Adrenal gland (tissue), 12 donors: ENCODE results near the gene PDZD7. TPM values are rescaled to one million over a fixed set of nuclear protein-coding genes. Genes with fewer than 3 reads are reported as not detected.

ENCODE experiments used
- DNase-seq, 7 donors: peaks; one replicate each; pipeline ENCODE4 v3.0.0-alpha.2; 2019 to 2020
- H3K27ac ChIP-seq, 5 donors: fragments of 200-600 bp; sonication (generic) in 4 of 5; 1 replicate in 3 of 5; 2 replicates in 2 of 5; pipeline versions ENCODE4 v1.5.1 to v1.8.0; 2016 to 2020; ENCODE audit warnings: mild to moderate bottlenecking in 1 of 5
- H3K27me3 ChIP-seq: fragments of 200-600 bp; 2 replicates; pipeline ENCODE4 v1.8.0; 2021
- H3K36me3 ChIP-seq, 2 donors: fragments of 200-600 bp; replicated peaks in 1 of 2; 1 replicate in 1 of 2; 2 replicates in 1 of 2; pipeline versions ENCODE4 v1.5.1 to v1.8.0; 2018 to 2022
- H3K4me1 ChIP-seq, 2 donors: fragments of 200-600 bp; replicated peaks in 1 of 2; 1 replicate in 1 of 2; 2 replicates in 1 of 2; pipeline versions ENCODE4 v1.5.1 to v1.8.0; 2018 to 2021
- H3K4me3 ChIP-seq, 4 donors: fragments of 200-600 bp; sonication (generic) in 3 of 4; one replicate each; pipeline ENCODE4 v1.5.1; 2016 to 2018
- H3K9me3 ChIP-seq, 3 donors: fragments of 200-600 bp; sonication (generic) in 1 of 3; replicated peaks in 1 of 3; 1 replicate in 2 of 3; 2 replicates in 1 of 3; pipeline versions ENCODE4 v1.5.1 to v1.8.0; 2016 to 2021
- POLR2A ChIP-seq, 2 donors: fragments of 450-650 bp; IDR thresholded peaks; one replicate each; pipeline ENCODE4 v1.6.1; 2017; ENCODE audit warnings: antibody characterized with exemption in 2 of 2, mild to moderate bottlenecking in 2 of 2, moderate library complexity in 1 of 2
- WGBS, 4 donors: extraction: QIAGEN DNeasy Blood & Tissue Kit in 2 of 4; methylation state at CpG; one replicate each; pipeline versions ENCODE4 v1.1.5 to v1.1.7; 2013 to 2017; 5-methylcytosine and 5-hydroxymethylcytosine counted together
- intact Hi-C, 2 donors: fragments of 100-400 bp; cut with DNase I; formaldehyde crosslinking; loops; one replicate each; pipeline versions ENCODE4 v1.14.1 to v1.15.0; 2022 to 2023
- polyA plus RNA-seq, 3 donors: library from polyadenylated mRNA; stranded (reverse); fragments of 200-250 nt in 2 of 3; fragments of 350-450 nt in 1 of 3; fragmentation: Illumina TruSeq in 1 of 3; extraction: RNeasy Lipid Tissue Mini Kit (QIAGEN cat#74804) in 1 of 3; gene quantifications; one replicate each; pipeline ENCODE4 v1.2.3, GENCODE V29; 2013 to 2014
- total RNA-seq, 9 donors: library from RNA; depleted of rRNA in 4 of 9; stranded (reverse); fragments of >200 nt in 4 of 9; fragments of 120-200 nt in 1 of 9; fragmentation: NEBNext Ultra II Directional in 1 of 9; extraction: Animal tissue kit (Norgen Biotek cat#: 25700) in 1 of 9; gene quantifications; one replicate each; pipeline versions ENCODE4 v1.1.0 to v1.2.4, GENCODE V29; 2013 to 2023
- TF ChIP-seq, protein P1 (sequence below), 6 experiments: fragments of 450-650 bp in 4 of 6; fragments of 200-600 bp in 2 of 6; sonication (generic) in 1 of 6; IDR thresholded peaks; 1 replicate in 5 of 6; 2 replicates in 1 of 6; pipeline versions ENCODE4 v1.5.1 to v1.8.0; 2016 to 2021; ENCODE audit warnings: antibody characterized with exemption in 6 of 6, mild to moderate bottlenecking in 2 of 6, moderate library complexity in 1 of 6
- donor health status: healthy with polysubstance abuse.
- donor health status: Bipolar disorder and iron deficiency.
- donor health status: DM: yes; HTN: yes; CAD: no.
- donor health status: DM: no; HTN: no; CAD: no.
- donor health status: DM: no; HTN: no; CAD: no.
- donor health status: DM: yes; HTN: yes; CAD: no.

Gene PDZD7
- total and polyA plus RNA-seq, 12 donors, result 0.13 to 3.5 (median 0.60) TPM; not detected in 1

DNA sequence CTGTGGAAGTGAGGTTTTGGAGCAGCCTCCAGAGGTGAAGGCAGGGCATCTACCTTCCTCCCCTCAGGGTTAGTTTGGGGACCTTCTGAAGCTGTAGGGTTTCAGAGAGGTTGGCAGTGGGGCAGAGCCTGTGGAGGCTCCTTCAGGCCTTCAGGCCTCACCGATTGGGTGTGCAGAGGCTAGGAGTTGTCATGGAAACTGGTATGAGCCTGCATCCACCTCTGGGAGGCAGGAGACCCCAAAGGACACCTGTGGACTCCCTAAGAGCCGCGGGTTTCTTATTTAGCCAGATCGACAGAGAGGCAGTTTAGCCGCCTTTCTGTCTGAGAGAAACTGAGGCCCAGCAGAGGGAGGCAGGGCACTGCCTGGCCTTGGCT lies 29.3 kb downstream of the PDZD7 start:
- Histone ChIP-seq H3K27me3 (no peaks in the 10 kb centered on the region), H3K4me3 (peak overlapping the region in 1 of 4 donors; percentile 86), H3K4me1 (peaks cover 24 to 36% of the 10 kb centered on the region in 2 donors), H3K36me3 (peaks cover 0 to 42% of the 10 kb centered on the region in 2 donors), H3K9me3 (no peaks in the 10 kb centered on the region), H3K27ac (peak overlapping the region; percentile 69 to 100 (median 100))
- DNase-seq, result no peak
- TF ChIP-seq POLR2A (IDR thresholded peaks at IDR 0.05), result no peak
- TF ChIP-seq, protein P1, sequence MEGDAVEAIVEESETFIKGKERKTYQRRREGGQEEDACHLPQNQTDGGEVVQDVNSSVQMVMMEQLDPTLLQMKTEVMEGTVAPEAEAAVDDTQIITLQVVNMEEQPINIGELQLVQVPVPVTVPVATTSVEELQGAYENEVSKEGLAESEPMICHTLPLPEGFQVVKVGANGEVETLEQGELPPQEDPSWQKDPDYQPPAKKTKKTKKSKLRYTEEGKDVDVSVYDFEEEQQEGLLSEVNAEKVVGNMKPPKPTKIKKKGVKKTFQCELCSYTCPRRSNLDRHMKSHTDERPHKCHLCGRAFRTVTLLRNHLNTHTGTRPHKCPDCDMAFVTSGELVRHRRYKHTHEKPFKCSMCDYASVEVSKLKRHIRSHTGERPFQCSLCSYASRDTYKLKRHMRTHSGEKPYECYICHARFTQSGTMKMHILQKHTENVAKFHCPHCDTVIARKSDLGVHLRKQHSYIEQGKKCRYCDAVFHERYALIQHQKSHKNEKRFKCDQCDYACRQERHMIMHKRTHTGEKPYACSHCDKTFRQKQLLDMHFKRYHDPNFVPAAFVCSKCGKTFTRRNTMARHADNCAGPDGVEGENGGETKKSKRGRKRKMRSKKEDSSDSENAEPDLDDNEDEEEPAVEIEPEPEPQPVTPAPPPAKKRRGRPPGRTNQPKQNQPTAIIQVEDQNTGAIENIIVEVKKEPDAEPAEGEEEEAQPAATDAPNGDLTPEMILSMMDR (IDR thresholded peaks at IDR 0.05), result no peak
- intact Hi-C loops, result no loop called here
- WGBS, 4 donors, result 48 to 60% (median 48%) methylated on average over 4 to 5 of the region's 5 CpGs; no CpG with 5 or more reads in 1 of the 4 donors

DNA sequence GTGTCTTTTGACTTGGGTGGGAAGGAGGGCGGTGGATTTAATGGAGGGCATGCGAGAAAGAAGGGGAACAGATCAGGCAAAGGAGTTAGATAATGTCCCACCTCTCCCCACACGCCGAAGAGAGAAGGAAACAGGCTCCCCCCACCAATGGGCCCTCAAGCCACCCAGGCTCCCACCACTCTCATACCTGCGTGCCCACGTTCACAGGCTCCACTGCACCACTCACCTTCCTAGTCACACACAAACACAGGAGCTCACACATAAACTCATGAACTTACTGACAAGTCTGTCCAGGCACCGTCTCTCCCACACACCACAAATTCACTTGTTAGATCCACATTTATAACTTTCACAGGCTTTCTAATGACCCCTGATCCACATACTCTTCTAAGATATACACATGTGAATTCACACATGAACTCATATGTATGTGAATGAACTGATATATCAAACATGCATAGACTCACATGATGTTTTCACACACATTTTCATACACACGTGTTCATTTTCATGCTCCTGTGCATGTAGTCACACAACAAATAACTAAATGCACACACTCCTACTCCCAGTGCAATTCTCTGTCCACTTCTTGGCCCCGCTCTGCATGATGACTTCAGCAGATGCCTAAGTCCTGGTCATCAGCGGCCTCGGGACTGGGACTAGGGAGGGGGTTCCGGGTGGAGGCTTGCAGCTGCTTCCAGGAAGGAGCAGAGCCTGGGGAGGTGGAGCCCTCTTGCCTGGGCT lies 29.8 kb downstream of the PDZD7 start:
- 10 to 22% (median 15%) methylated on average over 12 of the region's 12 CpGs for WGBS, 4 donors
- peak; percentile 91 to 98 (median 97) for DNase-seq
- intact Hi-C loops, result no loop called here
- TF ChIP-seq, protein P1 (IDR thresholded peaks at IDR 0.05), result no peak
- TF ChIP-seq POLR2A (IDR thresholded peaks at IDR 0.05), result peak; percentile 82 to 98
- Histone ChIP-seq H3K4me3 (peak overlapping the region in 2 of 4 donors; percentile 74 to 86), H3K9me3 (no peaks in the 10 kb centered on the region), H3K27me3 (no peaks in the 10 kb centered on the region), H3K27ac (peak overlapping the region; percentile 92 to 100 (median 100)), H3K4me1 (peaks cover 24 to 39% of the 10 kb centered on the region in 2 donors), H3K36me3 (peaks cover 0 to 37% of the 10 kb centered on the region in 2 donors)

DNA sequence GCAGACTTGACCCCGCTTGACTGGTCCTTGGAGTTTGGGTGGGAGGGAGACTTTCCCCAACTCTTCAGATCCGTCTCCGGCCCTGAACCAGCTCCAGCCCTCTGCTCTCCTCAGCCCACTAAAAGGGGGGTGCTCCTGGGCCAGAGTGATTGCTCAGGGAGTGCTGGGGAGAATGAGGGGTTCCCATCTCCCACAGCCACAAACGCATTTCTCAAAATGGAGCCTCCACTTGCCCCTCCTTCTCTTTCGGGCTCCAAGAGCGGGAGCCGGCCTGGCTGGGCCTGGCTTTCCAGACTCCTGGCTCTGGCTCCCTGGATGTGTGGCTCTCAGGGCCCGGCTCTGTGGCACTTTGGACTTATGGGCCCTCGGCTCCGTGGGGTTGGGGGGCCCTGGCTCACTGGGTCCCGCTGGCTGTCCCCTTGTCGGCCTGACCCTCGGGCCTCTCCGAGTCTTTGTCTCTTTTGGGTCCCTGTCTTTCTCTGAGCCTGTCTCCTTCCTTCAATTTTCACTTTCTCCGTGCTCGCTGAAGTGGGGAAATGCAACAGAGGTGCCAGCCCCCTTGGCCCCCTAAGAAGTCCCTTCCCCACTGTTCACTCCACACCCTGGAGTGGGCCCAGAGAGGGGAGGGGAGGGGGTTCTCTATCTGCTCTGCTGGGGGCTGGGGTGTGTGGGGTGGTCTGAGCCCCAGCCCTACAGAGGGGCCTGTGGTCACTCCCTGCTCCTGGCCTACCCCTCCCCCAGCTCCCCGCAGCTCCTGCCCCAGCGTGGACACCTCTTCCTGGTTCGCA lies 30.6 kb downstream of the PDZD7 start:
- no peaks in the 10 kb centered on the region for H3K27me3 ChIP-seq
- 3 to 11% (median 5%) methylated on average over 12 to 19 of the region's 19 CpGs for WGBS, 4 donors
- H3K36me3 ChIP-seq, result peaks cover 0 to 29% of the 10 kb centered on the region in 2 donors
- H3K9me3 ChIP-seq, result no peaks in the 10 kb centered on the region
- H3K27ac ChIP-seq, result peak overlapping the region; percentile 92 to 100 (median 100)
- peak overlapping the region in 3 of 4 donors; percentile 7 to 86 (median 74) for H3K4me3 ChIP-seq
- peak in 5 of 7 donors; percentile 40 to 60 (median 52) for DNase-seq
- intact Hi-C loops, result no loop called here
- peaks cover 24 to 39% of the 10 kb centered on the region in 2 donors for H3K4me1 ChIP-seq
- TF ChIP-seq, protein P1 (IDR thresholded peaks at IDR 0.05), result no peak
- no peak for TF ChIP-seq POLR2A (IDR thresholded peaks at IDR 0.05)

DNA sequence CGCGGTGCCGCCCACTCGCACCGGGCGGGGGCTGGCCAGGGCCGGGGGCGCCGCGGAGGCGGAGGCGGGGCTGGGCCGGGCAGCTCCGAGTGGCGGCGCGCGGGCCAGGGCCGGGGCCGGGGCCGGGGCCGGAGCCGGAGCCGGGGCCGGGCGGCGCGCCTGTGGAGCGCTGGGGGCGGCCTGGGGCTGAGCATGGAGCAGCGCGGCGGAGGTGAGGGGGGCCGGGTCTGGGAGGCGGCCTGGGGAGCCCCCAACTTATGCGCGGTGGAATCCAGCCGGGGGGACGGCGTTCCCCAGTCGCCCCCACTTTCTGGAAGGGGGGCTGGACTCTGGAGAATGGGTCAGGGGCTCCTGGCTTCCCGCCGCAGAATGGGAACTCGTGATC lies 31.2 kb downstream of the PDZD7 start, which contains the start of gene LZTS2:
LZTS2 (plus strand) TSS at position 67 of the 385 bp plus-strand sequence. CDS start 2,731 bp downstream, outside the sequence.
- WGBS, 4 donors, result 1% methylated on average over 20 to 44 of the region's 44 CpGs; no CpG with 5 or more reads in 1 of the 4 donors
- intact Hi-C loops, result no loop called here
- TF ChIP-seq, protein P1 (IDR thresholded peaks at IDR 0.05), result no peak
- no peak for TF ChIP-seq POLR2A (IDR thresholded peaks at IDR 0.05)

More for the DNA sequence above, 31.2 kb downstream of the PDZD7 start, which contains the start of gene LZTS2:
- H3K36me3 ChIP-seq, result peaks cover 0 to 23% of the 10 kb centered on the region in 2 donors
- H3K4me3 ChIP-seq, result peak within 1 kb of the TSS in 3 of 4 donors; percentile 53 to 86 (median 84)
- peak within 1 kb of the TSS; percentile 97 to 100 (median 100) for H3K27ac ChIP-seq
- peaks cover 24 to 39% of the 10 kb centered on the region in 2 donors for H3K4me1 ChIP-seq
- no peaks in the 10 kb centered on the region for H3K9me3 ChIP-seq
- no peaks in the 10 kb centered on the region for H3K27me3 ChIP-seq
- no peak for DNase-seq
